Skeletal muscle tissue (tissue), 4 donors: Measurements from ENCODE around the gene MYH7. TPM values are rescaled to one million over a fixed set of nuclear protein-coding genes. Genes with fewer than 3 reads are reported as not detected.
"Not testable (repeated sequence)": the region's sequence is repeated elsewhere in the genome, so short reads cannot be mapped to it uniquely, and the experiment has no call there.

ENCODE experiments used
- H3K27ac ChIP-seq: one replicate; pipeline ENCODE4 v1.7.0; 2013; ENCODE audit warnings: mild to moderate bottlenecking, low read depth, low read length, inconsistent platforms
- H3K27me3 ChIP-seq, 3 donors: one replicate each; pipeline ENCODE4 v1.7.0; 2013; ENCODE audit warnings: low read length in 3 of 3; ENCODE audit not compliant: control insufficient read depth in 3 of 3, insufficient read depth in 3 of 3
- H3K36me3 ChIP-seq, 3 donors: one replicate each; pipeline ENCODE4 v1.7.0; 2013; ENCODE audit warnings: low read length in 3 of 3; ENCODE audit not compliant: control insufficient read depth in 3 of 3, insufficient read depth in 3 of 3
- H3K4me1 ChIP-seq, 3 donors: one replicate each; pipeline ENCODE4 v1.7.0; 2013; ENCODE audit warnings: low read length in 3 of 3, mild to moderate bottlenecking in 3 of 3; ENCODE audit not compliant: control insufficient read depth in 3 of 3, insufficient read depth in 3 of 3
- H3K4me3 ChIP-seq, 3 donors: one replicate each; pipeline ENCODE4 v1.7.0; 2013; ENCODE audit warnings: low read length in 3 of 3
- H3K9ac ChIP-seq, 3 donors: one replicate each; pipeline ENCODE4 v1.7.0; 2013; ENCODE audit warnings: low read length in 3 of 3, mild to moderate bottlenecking in 3 of 3, moderate library complexity in 2 of 3, low read depth in 1 of 3
- H3K9me3 ChIP-seq, 3 donors: one replicate each; pipeline ENCODE4 v1.7.0; 2013; ENCODE audit warnings: low read length in 3 of 3; ENCODE audit not compliant: control insufficient read depth in 3 of 3
- total RNA-seq: library from RNA; depleted of rRNA; stranded (reverse); fragments of >200 nt; gene quantifications from one replicate; pipeline ENCODE4 v1.2.3, GENCODE V29; 2014
- donor health status: Osteomylitis.

MYH7 gene
- total RNA-seq, 1 donor from 2014 or later, result 426 TPM

DNA sequence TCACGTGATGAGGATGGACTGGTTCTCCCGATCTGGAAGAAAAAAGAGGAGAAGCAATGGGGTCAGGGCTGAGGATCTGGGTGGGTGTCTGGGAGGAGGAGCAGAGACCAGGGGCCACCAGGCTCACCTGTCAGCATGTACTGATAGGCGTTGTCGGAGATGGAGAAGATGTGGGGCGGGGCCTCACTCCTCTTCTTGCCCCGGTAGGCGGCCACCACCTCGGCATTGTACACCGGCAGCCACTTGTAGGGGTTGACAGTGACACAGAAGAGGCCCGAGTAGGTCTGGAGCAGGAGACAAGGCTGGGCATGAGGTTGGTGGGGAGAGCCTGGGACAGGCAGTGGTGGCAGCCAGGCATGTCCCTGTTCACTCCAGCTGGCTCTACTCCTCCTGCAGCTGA is 30.4 kb downstream of the MYH7 start:
- Histone ChIP-seq H3K4me1 (peaks cover 0 to 24% (median 0%) of the 10 kb centered on the region in 3 donors), H3K9me3 (no peaks in the 10 kb centered on the region), H3K27ac (no peak overlapping the region), H3K4me3 (no peak overlapping the region), H3K36me3 (peaks cover 2 to 56% (median 42%) of the 10 kb centered on the region in 3 donors), H3K9ac (no peak overlapping the region), H3K27me3 (peaks cover 0 to 14% (median 3%) of the 10 kb centered on the region in 3 donors)

DNA sequence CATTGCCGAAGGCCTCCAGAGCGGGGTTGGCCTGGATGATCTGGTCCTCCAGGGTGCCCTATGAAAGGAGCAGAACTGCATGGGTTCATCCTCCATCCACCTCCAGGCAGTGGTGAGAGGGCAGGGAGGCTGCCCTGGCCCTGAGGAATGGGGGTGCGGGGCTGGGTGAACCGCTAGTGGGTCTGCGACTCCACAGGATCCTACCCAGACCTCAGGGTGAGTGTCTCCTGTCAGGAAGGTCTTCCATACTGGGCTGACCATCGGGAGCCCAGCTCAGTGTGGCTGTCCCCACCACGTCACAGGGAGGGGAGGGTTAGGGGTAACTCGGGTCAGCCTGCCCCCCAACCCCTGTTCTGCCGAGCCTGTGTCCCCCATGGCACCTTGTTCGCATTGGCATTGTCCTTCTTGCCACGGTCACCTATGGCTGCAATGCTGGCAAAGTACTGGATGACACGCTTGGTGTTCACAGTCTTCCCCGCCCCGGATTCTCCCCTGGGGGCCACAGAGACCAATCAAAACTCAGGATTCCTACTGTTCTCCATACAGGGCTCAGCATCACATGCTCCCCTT is 31.0 kb downstream of the MYH7 start:
- no peak overlapping the region for H3K27ac ChIP-seq
- H3K27me3 ChIP-seq, result peaks cover 0 to 14% (median 3%) of the 10 kb centered on the region in 3 donors

DNA sequence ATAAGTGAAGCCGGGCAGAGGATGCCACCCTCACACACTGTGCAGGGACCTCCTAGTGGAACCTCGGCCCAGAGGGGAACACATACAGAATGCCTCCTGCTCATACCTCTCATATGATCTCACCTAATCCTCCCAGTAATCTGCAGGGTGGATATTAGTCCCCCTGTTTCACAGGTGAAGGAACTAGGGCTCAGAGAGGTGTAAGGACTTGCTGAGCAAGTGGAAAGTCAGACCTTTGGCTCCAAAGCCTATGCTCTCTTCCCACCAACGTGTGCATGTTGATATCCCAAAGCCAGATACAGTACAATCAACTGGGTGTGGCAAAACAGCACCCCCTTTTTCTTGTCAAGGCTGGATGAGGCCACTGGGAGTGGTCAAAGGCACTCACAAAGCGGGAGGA is 31.6 kb downstream of the MYH7 start:
- H3K9ac ChIP-seq, result no peak overlapping the region
- no peak overlapping the region for H3K4me3 ChIP-seq
- peaks cover 2 to 63% (median 46%) of the 10 kb centered on the region in 3 donors for H3K36me3 ChIP-seq
- peaks cover 0 to 21% (median 0%) of the 10 kb centered on the region in 3 donors for H3K4me1 ChIP-seq
- peaks cover 0 to 14% (median 3%) of the 10 kb centered on the region in 3 donors for H3K27me3 ChIP-seq
- no peaks in the 10 kb centered on the region for H3K9me3 ChIP-seq
- no peak overlapping the region for H3K27ac ChIP-seq

More for the DNA sequence above, 31.0 kb downstream of the MYH7 start:
- Histone ChIP-seq H3K9me3 (no peaks in the 10 kb centered on the region), H3K4me1 (peaks cover 0 to 24% (median 0%) of the 10 kb centered on the region in 3 donors), H3K4me3 (no peak overlapping the region), H3K36me3 (peaks cover 2 to 60% (median 46%) of the 10 kb centered on the region in 3 donors), H3K9ac (no peak overlapping the region)

DNA sequence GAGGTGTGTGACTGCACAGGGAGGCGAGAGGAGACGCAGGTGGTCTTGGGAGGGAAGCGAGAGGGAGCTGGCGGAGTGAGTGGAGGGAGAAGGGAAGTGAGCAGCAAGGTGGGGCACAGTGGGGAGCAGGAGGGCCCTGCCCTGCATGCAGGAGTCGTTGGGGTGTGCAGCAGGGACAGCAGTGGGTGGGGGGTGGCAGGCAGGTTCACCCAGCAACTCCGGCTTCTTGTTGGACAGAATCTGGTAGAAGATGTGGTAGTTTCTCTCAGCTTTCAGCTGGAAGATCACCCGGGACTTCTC is 32.4 kb downstream of the MYH7 start:
- Histone ChIP-seq H3K9me3 (no peaks in the 10 kb centered on the region), H3K4me3 (no peak overlapping the region), H3K9ac (no peak overlapping the region), H3K27ac (no peak overlapping the region), H3K27me3 (peaks cover 0 to 14% (median 3%) of the 10 kb centered on the region in 3 donors), H3K36me3 (peaks cover 2 to 71% (median 52%) of the 10 kb centered on the region in 3 donors), H3K4me1 (peaks cover 0 to 18% (median 0%) of the 10 kb centered on the region in 3 donors)

DNA sequence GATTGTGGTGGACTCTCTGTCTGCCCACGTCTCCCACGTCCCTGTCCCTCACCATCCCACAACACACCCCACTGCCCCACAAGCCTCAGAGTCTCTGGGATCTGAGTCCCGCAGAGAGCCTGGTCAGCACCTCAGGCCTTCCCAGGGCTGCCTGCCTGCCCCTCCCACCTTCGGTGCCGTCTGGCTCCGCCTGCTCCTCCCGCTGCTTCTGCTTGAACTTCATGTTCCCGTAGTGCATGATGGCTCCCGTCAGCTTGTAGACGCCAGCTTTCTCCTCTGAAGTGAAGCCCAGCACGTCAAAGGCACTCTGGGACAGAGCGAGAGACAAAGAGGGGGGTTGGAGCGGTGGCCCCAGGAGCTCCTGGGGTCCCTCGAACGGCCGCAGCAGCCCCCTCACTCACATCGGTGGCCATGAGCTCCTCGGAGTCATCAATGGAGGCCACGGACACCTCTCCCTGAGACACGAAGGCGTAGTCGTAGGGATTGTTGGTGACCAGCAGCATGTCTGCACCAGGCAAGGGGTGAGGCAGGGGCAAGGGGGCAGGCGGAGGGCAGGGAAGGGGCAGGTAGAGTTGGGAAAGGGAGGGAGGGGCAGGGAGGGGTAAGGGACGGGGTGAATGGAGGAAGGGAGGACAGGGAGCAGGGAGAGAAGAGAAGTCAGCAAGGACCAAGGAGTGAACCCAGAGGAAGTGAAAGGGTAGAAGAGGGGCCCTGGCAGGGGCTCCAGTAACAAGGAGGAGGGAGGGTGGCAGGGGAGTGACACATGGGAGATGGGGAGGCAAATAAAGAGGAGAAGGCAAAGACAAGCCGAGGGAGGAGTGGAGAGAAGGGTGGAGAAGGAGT is 32.9 kb downstream of the MYH7 start:
- no peak overlapping the region for H3K9ac ChIP-seq
- no peak overlapping the region for H3K27ac ChIP-seq
- peaks cover 0 to 17% (median 0%) of the 10 kb centered on the region in 3 donors for H3K4me1 ChIP-seq
- H3K4me3 ChIP-seq, result no peak overlapping the region
- H3K9me3 ChIP-seq, result no peaks in the 10 kb centered on the region
- peaks cover 0 to 14% (median 3%) of the 10 kb centered on the region in 3 donors for H3K27me3 ChIP-seq
- H3K36me3 ChIP-seq, result peaks cover 2 to 73% (median 56%) of the 10 kb centered on the region in 3 donors

DNA sequence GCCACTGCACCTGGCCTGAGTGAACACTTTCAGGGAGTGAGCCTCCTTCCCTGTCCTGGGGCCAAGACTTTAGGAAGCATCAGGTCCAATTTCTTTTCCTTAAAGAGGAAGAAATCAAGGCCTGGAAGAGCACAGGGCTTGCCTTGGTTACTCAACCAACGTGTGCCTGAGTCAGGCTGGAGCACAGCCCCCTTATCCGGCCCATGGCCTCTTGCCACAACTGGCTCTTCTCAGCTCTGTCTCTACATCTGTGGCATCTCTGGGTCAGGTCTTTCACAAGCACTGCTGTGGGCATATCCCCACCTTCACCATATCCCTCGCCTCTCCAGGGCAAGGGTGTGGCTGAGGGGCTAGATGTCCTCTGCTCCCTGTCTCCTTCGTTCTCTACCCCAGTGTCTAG is 34.2 kb downstream of the MYH7 start:
- peaks cover 0 to 10% (median 3%) of the 10 kb centered on the region in 3 donors for H3K27me3 ChIP-seq
- no peaks in the 10 kb centered on the region for H3K9me3 ChIP-seq
- H3K27ac ChIP-seq, result no peak overlapping the region
- H3K36me3 ChIP-seq, result peaks cover 4 to 82% (median 61%) of the 10 kb centered on the region in 3 donors
- peaks cover 0 to 6% (median 0%) of the 10 kb centered on the region in 3 donors for H3K4me1 ChIP-seq
- H3K4me3 ChIP-seq, result no peak overlapping the region
- peak overlapping the region in 1 of 3 donors; percentile 16 for H3K9ac ChIP-seq

DNA sequence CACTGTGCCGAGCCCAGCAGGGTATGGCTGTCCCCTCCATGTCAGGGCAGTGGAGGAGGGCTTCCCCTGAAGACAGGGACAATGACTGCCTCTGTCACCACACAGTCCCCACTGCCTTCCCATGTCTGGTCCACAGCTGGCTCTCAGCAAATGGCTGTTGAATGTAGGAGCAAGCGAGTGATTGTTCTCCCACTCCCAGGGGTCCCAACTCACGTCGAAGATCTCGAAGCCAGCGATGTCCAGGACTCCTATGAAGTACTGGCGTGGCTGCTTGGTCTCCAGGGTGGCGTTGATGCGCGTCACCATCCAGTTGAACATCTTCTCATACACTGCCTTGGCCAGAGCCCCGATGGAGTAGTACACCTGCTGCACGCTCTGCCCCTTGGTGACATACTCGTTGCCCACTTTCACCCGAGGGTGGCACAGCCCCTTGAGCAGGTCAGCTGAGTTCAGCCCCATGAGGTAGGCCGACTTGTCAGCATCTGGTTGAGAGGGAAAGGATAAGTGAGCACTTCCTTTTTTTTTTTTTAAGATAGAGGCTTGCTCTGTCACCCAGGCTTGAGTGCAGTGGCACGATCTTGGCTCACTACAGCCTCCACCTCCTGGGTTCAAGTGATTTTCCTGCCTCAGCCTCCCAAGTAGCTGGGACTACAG is 34.8 kb downstream of the MYH7 start:
- not testable (repeated sequence) for H3K4me3 ChIP-seq, H3K4me1 ChIP-seq, H3K9ac ChIP-seq, H3K27ac ChIP-seq, H3K27me3 ChIP-seq, H3K9me3 ChIP-seq
- peaks cover 4 to 82% (median 59%) of the 10 kb centered on the region in 3 donors for H3K36me3 ChIP-seq

DNA sequence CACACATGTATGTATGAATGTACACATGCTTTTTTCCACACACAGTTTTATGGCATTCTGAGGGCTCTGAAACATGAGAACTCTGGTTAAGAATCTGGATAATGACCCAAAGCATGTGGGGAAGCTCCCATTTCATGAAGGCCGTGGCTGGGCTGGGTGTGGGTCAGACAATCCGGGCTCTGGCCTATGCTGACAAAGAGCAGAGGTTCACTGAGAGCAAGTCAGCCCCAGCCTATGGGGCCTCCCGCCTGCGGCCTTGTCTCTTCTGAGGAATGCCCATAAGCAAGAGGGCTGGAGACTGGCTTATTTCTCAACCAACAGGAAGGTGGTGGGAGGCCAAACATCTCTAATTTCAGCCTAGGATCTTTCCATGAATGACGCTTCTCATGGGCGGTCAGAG is 35.9 kb downstream of the MYH7 start:
- Histone ChIP-seq H3K9ac (no peak overlapping the region), H3K4me3 (no peak overlapping the region), H3K27ac (no peak overlapping the region), H3K9me3 (no peaks in the 10 kb centered on the region), H3K27me3 (peaks cover 0 to 5% (median 3%) of the 10 kb centered on the region in 3 donors), H3K4me1 (peaks cover 0 to 6% (median 0%) of the 10 kb centered on the region in 3 donors), H3K36me3 (peaks cover 4 to 73% (median 56%) of the 10 kb centered on the region in 3 donors)

DNA sequence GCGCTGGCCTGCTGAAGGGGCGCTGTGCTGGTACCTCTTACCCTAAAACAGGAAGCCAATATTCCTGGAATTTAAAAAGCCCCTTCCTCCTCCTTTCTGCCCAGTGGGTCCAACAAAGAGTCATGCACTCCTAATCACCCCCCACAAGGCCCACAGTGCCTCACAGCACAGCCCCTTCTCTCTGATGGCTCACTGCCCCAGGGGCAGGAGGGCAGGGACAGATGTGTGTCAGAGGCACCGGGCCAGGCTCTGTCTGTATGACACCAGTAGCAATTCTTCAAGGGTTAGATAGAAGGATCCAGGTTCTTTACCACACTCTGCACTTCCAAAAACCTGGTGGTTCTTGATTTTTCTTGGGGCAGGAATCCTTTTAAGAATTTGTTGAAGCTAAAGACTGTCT is 36.3 kb downstream of the MYH7 start:
- H3K36me3 ChIP-seq, result peaks cover 4 to 68% (median 51%) of the 10 kb centered on the region in 3 donors
- H3K27me3 ChIP-seq, result peaks cover 0 to 5% (median 3%) of the 10 kb centered on the region in 3 donors
- no peaks in the 10 kb centered on the region for H3K9me3 ChIP-seq
- peak overlapping the region in 1 of 3 donors; percentile 40 for H3K9ac ChIP-seq
- H3K4me3 ChIP-seq, result no peak overlapping the region
- H3K4me1 ChIP-seq, result peaks cover 0 to 6% (median 0%) of the 10 kb centered on the region in 3 donors
- H3K27ac ChIP-seq, result no peak overlapping the region
